HEK293 (cell line): ENCODE data around the gene NELFB.
A peak's percentile ranks its signal among the peaks of the same experiment; 100 is the strongest.

ENCODE experiments used
- CTCF ChIA-PET: fragments of 350-600 bp; formaldehyde crosslinking; extraction: SDS; loops from one replicate; lab custom pipeline; 2021; ENCODE audit warnings: antibody characterized with exemption; lab: Yijun Ruan, JAX
- POLR2A ChIA-PET: fragments of 300-600 bp; formaldehyde crosslinking; extraction: SDS; loops from one replicate; lab custom pipeline; 2020; ENCODE audit warnings: antibody characterized with exemption, inconsistent platforms; lab: Yijun Ruan, JAX
- H3K27ac ChIP-seq: fragments of 200-500 bp; sonication (Bioruptor generic); 2 replicates; pipeline ENCODE4 v1.5.1; 2014; ENCODE audit warnings: low read depth, low read length, control low read depth, inconsistent platforms; ENCODE audit errors: extremely low read depth
- H3K36me3 ChIP-seq, 2 experiments: fragments of 200-500 bp in 1 of 2; sonication (Bioruptor generic) in 1 of 2; 1 replicate in 1 of 2; 2 replicates in 1 of 2; pipeline ENCODE4 v1.5.1; 2014 to 2017; ENCODE audit warnings: inconsistent platforms in 2 of 2, low read length in 2 of 2; ENCODE audit not compliant: control insufficient read depth in 2 of 2, insufficient read depth in 1 of 2
- H3K4me1 ChIP-seq: fragments of 200-500 bp; sonication (Bioruptor generic); 2 replicates; pipeline ENCODE4 v1.5.1; 2014; ENCODE audit warnings: mild to moderate bottlenecking, low read length, inconsistent platforms; ENCODE audit not compliant: control insufficient read depth, insufficient read depth
- H3K4me3 ChIP-seq: 2 replicates; pipeline ENCODE4 v1.5.1; 2011; ENCODE audit warnings: low read depth, mild to moderate bottlenecking, control low read depth, low read length, moderate library complexity
- H3K9me3 ChIP-seq: fragments of 200-500 bp; sonication (Bioruptor generic); 2 replicates; pipeline ENCODE4 v1.5.1; 2014; ENCODE audit warnings: low read depth, low read length, inconsistent platforms; ENCODE audit not compliant: control insufficient read depth, insufficient read depth
- GLIS2 ChIP-seq: fragments of 450-650 bp; formaldehyde crosslinking; IDR thresholded peaks from 2 replicates; pipeline ENCODE4 v1.5.1; 2016; ENCODE audit warnings: missing biosample characterization, missing genetic modification characterization
- MZF1 ChIP-seq: fragments of 450-650 bp; formaldehyde crosslinking; IDR thresholded peaks from 2 replicates; pipeline ENCODE4 v1.5.1; 2017; ENCODE audit warnings: missing biosample characterization, missing genetic modification characterization, borderline replicate concordance
- ZFHX2 ChIP-seq: fragments of 450-650 bp; formaldehyde crosslinking; conservative IDR thresholded peaks from 2 replicates; pipeline ENCODE4 v1.5.1; 2016; ENCODE audit warnings: missing biosample characterization, missing genetic modification characterization
- ZIC2 ChIP-seq: fragments of 450-650 bp; formaldehyde crosslinking; IDR thresholded peaks from 2 replicates; pipeline ENCODE4 v1.5.1; 2016; ENCODE audit warnings: missing biosample characterization, missing genetic modification characterization
- ZNF121 ChIP-seq: fragments of 450-650 bp; formaldehyde crosslinking; IDR thresholded peaks from 2 replicates; pipeline ENCODE4 v1.5.1; 2016; ENCODE audit warnings: missing biosample characterization, missing genetic modification characterization
- ZNF248 ChIP-seq: fragments of 450-650 bp; formaldehyde crosslinking; IDR thresholded peaks from 2 replicates; pipeline ENCODE4 v1.5.1; 2017; ENCODE audit warnings: missing biosample characterization, missing genetic modification characterization
- ZNF274 ChIP-seq, 2 experiments: fragments of 200-500 bp in 1 of 2; fragments of 450-650 bp in 1 of 2; sonication (Bioruptor generic) in 1 of 2; formaldehyde crosslinking in 1 of 2; IDR thresholded peaks; 2 replicates each; pipeline versions ENCODE4 v1.5.1 to v1.6.1; 2014 to 2016; ENCODE audit warnings: borderline replicate concordance in 1 of 2, inconsistent platforms in 1 of 2, low read length in 1 of 2, missing biosample characterization in 1 of 2, missing genetic modification characterization in 1 of 2
- ZNF391 ChIP-seq: fragments of 450-650 bp; formaldehyde crosslinking; IDR thresholded peaks from 2 replicates; pipeline ENCODE4 v1.5.1; 2016; ENCODE audit warnings: low read depth, missing biosample characterization, missing genetic modification characterization, borderline replicate concordance
- ZNF514 ChIP-seq: fragments of 450-650 bp; formaldehyde crosslinking; IDR thresholded peaks from 2 replicates; pipeline ENCODE4 v1.5.1; 2016; ENCODE audit warnings: missing biosample characterization, missing genetic modification characterization
- ZNF747 ChIP-seq: fragments of 450-650 bp; formaldehyde crosslinking; IDR thresholded peaks from 2 replicates; pipeline ENCODE4 v1.5.1; 2016; ENCODE audit warnings: missing biosample characterization, missing genetic modification characterization
- ZNF768 ChIP-seq: fragments of 450-650 bp; formaldehyde crosslinking; IDR thresholded peaks from 2 replicates; pipeline ENCODE4 v1.5.1; 2018; ENCODE audit warnings: missing biosample characterization, mild to moderate bottlenecking, missing genetic modification characterization
- ZNF830 ChIP-seq: fragments of 450-650 bp; IDR thresholded peaks from 2 replicates; pipeline ENCODE4 v1.5.0; 2018; ENCODE audit warnings: missing biosample characterization, missing genetic modification characterization, low read depth, mild to moderate bottlenecking, moderate library complexity
- TF ChIP-seq, protein P1 (sequence below): fragments of 450-650 bp; formaldehyde crosslinking; IDR thresholded peaks from 2 replicates; pipeline ENCODE4 v1.5.1; 2016; ENCODE audit warnings: missing biosample characterization, missing genetic modification characterization
- TF ChIP-seq, protein P2 (sequence below): fragments of 450-650 bp; formaldehyde crosslinking; IDR thresholded peaks from 2 replicates; pipeline ENCODE4 v1.5.1; 2016; ENCODE audit warnings: missing biosample characterization, missing genetic modification characterization, borderline replicate concordance
- TF ChIP-seq, protein P3 (sequence below): fragments of 450-650 bp; formaldehyde crosslinking; IDR thresholded peaks from 2 replicates; pipeline ENCODE4 v1.5.1; 2016; ENCODE audit warnings: missing biosample characterization, missing genetic modification characterization
- TF ChIP-seq, protein P4 (sequence below): fragments of 450-650 bp; formaldehyde crosslinking; IDR thresholded peaks from 2 replicates; pipeline ENCODE4 v1.5.1; 2016; ENCODE audit warnings: missing biosample characterization, missing genetic modification characterization

NELFB gene

DNA sequence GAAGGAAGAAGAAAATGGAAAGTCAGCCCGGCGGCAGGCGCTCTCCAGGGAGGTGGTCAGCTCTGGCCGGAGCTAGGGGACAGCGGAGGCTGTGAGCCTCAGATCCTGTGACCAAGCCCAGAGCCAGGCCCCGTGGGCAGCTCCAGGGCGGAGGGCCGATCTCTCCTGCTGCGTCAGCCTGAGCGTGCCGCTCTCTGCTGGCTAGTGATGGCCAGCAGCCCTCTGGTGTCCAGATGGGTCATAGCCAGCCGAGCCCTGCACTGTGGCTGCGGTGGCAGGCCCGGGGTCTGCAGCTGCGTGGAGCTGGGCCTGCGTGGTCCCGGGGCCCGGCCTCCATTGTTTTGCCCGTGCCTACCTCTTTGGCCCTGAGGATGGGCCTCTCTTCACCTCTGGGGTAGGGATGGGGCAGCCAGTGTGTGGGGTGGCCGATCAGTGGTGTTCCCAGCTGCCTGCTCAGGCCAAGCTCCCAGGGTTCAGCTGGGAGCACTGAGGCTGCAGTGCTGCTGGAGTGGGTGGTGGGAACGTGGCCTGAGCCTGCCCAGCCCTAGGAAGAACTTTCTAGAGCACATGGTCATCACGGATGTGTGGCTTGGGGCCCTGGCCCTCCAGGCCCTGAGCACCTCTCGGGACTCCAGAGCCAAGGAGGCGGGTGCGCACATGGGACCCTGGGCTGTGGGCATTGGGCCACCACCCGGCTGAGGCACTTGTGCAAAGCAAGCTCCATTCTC lies 64.0 kb downstream of the NELFB start:
- TF ChIP-seq ZNF274 (IDR thresholded peaks at IDR 0.05; ENCODE audit: low read length) (no peak), ZNF274 (tag by site-specific recombination; IDR thresholded peaks at IDR 0.05; ENCODE audit: borderline replicate concordance) (no peak), MZF1 (tag by site-specific recombination) (no peak), ZNF248 (no peak), ZNF391 (tag by site-specific recombination) (no peak), ZNF768 (tag by site-specific recombination) (no peak), ZNF747 (tag by site-specific recombination) (no peak)
- TF ChIP-seq, protein P1, sequence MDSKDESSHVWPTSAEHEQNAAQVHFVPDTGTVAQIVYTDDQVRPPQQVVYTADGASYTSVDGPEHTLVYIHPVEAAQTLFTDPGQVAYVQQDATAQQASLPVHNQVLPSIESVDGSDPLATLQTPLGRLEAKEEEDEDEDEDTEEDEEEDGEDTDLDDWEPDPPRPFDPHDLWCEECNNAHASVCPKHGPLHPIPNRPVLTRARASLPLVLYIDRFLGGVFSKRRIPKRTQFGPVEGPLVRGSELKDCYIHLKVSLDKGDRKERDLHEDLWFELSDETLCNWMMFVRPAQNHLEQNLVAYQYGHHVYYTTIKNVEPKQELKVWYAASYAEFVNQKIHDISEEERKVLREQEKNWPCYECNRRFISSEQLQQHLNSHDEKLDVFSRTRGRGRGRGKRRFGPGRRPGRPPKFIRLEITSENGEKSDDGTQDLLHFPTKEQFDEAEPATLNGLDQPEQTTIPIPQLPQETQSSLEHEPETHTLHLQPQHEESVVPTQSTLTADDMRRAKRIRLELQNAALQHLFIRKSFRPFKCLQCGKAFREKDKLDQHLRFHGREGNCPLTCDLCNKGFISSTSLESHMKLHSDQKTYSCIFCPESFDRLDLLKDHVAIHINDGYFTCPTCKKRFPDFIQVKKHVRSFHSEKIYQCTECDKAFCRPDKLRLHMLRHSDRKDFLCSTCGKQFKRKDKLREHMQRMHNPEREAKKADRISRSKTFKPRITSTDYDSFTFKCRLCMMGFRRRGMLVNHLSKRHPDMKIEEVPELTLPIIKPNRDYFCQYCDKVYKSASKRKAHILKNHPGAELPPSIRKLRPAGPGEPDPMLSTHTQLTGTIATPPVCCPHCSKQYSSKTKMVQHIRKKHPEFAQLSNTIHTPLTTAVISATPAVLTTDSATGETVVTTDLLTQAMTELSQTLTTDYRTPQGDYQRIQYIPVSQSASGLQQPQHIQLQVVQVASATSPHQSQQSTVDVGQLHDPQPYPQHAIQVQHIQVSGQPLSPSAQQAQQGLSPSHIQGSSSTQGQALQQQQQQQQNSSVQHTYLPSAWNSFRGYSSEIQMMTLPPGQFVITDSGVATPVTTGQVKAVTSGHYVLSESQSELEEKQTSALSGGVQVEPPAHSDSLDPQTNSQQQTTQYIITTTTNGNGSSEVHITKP (tag by site-specific recombination), result no peak
- TF ChIP-seq, protein P2, sequence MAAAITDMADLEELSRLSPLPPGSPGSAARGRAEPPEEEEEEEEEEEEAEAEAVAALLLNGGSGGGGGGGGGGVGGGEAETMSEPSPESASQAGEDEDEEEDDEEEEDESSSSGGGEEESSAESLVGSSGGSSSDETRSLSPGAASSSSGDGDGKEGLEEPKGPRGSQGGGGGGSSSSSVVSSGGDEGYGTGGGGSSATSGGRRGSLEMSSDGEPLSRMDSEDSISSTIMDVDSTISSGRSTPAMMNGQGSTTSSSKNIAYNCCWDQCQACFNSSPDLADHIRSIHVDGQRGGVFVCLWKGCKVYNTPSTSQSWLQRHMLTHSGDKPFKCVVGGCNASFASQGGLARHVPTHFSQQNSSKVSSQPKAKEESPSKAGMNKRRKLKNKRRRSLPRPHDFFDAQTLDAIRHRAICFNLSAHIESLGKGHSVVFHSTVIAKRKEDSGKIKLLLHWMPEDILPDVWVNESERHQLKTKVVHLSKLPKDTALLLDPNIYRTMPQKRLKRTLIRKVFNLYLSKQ, result no peak
- Histone ChIP-seq H3K27ac (no peak overlapping the region), H3K9me3 (no peaks in the 10 kb centered on the region), H3K4me1 (no peaks in the 10 kb centered on the region), H3K36me3 (no peaks in the 10 kb centered on the region), H3K4me3 (no peak overlapping the region)
- CTCF ChIA-PET, result interaction anchor here (0.6 kb wide), 2 partner anchors 75 to 126 kb away, joined by 4 read pairs; no protein-coding TSS in a partner anchor
- POLR2A ChIA-PET, result interaction anchor here (0.8 to 1.4 kb wide), 2 partner anchors 17 to 104 kb away, joined by 3 to 6 read pairs; partner anchors contain the start of genes EXD3, NOXA1 and NRARP

DNA sequence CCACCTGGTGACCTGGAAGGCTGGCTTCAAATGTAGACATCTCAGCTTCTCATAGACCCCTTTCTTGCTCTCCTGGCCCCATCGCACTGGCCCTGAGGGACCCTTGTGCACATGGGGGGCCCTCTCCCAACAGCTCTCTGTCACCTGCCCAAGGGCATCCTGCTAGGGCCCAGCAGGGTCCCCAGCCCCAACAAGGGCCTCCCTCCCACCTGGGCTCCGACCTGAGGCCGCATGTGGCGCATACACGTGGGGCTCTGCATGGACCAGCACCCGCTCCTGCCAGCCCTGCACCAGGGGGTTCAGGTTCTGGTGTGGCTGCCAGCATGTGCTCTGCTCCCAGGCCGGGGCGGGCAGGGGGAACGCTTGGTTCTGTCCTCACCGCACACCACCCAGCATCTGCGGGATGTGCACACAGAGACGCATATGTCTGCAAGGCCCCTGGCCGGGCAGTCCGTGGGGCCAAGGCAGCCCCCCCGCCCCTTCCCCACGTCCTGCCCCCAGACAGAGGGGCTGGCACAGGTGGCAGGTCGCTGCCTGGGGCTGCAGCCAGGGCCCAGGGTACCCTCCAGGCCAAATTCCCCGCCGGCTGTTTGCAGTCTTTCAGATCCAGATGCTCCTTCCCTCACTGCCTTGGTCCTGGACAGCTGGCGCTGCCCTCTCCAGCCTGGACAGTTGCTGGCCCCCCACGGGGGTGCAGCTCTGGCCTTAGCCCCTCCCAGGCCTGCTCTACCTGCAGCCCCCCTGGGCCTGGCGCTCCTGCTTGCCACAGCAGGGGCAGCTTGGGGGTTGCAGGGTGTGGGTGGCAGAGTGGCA lies 64.8 kb downstream of the NELFB start:
- H3K9me3 ChIP-seq, result no peaks in the 10 kb centered on the region
- POLR2A ChIA-PET, result interaction anchor here (0.6 to 1.8 kb wide), 4 partner anchors 9 to 520 kb away, joined by 3 to 6 read pairs (median 4); partner anchors contain the start of gene NRARP
- no peaks in the 10 kb centered on the region for H3K4me1 ChIP-seq

DNA sequence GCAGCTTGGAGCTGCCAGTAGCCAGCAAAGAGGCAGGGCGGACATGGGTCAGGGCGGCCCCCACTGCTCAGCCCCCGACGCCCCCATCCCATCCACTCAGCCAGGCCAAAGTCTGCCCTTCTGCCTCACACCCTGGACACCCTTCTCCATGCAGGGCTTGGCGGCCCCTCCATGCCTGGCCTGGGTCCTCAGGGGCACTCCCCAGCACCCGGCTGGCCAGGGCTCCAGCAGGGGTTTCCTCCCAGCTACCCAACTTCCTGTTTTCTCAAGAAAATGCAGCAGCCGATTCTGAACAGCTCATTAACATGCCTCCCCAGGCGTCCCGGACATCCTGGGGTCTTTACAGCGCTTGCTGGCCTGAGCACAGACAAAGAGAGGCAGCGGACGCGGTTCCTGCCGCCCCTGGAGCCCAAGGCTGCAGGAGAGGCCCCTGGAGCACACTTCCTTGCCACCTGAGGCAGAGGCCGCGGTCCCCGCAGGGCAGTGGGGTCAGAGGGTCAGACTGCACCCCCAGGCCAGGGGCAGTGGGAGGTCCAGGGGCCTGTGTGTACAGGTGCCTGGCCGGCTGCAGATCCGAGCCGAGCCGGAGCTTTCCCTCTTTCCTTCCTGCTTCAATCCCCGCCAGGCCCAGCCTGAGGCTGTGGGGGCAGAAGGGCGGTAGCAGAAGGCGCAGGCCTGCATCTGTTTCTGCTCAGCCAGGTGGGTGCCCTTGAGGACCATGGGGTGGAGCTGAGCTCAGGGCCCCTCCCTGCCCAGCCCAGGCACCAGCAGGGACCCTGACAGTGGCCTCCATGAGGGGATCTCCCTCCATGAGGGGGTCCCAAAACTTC lies 65.6 kb downstream of the NELFB start:
- Histone ChIP-seq H3K27ac (no peak overlapping the region), H3K36me3 (no peaks in the 10 kb centered on the region), H3K4me1 (no peaks in the 10 kb centered on the region), H3K9me3 (no peaks in the 10 kb centered on the region), H3K4me3 (no peak overlapping the region)
- TF ChIP-seq ZIC2 (tag by site-specific recombination), result peak; percentile 79
- TF ChIP-seq, protein P3, sequence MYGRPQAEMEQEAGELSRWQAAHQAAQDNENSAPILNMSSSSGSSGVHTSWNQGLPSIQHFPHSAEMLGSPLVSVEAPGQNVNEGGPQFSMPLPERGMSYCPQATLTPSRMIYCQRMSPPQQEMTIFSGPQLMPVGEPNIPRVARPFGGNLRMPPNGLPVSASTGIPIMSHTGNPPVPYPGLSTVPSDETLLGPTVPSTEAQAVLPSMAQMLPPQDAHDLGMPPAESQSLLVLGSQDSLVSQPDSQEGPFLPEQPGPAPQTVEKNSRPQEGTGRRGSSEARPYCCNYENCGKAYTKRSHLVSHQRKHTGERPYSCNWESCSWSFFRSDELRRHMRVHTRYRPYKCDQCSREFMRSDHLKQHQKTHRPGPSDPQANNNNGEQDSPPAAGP (tag by site-specific recombination), result no peak
- TF ChIP-seq, protein P4, sequence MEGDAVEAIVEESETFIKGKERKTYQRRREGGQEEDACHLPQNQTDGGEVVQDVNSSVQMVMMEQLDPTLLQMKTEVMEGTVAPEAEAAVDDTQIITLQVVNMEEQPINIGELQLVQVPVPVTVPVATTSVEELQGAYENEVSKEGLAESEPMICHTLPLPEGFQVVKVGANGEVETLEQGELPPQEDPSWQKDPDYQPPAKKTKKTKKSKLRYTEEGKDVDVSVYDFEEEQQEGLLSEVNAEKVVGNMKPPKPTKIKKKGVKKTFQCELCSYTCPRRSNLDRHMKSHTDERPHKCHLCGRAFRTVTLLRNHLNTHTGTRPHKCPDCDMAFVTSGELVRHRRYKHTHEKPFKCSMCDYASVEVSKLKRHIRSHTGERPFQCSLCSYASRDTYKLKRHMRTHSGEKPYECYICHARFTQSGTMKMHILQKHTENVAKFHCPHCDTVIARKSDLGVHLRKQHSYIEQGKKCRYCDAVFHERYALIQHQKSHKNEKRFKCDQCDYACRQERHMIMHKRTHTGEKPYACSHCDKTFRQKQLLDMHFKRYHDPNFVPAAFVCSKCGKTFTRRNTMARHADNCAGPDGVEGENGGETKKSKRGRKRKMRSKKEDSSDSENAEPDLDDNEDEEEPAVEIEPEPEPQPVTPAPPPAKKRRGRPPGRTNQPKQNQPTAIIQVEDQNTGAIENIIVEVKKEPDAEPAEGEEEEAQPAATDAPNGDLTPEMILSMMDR (tag by site-specific recombination), result no peak
- TF ChIP-seq ZNF747 (tag by site-specific recombination), result no peak
- no peak for TF ChIP-seq ZNF830
- no peak for TF ChIP-seq ZNF121 (tag by site-specific recombination)
- CTCF ChIA-PET, result interaction anchor here (1.4 kb wide), 1 partner anchor 19 kb away, joined by 5 read pairs; the partner anchor contains the start of gene NRARP
- POLR2A ChIA-PET, result interaction anchor here (0.6 to 1.8 kb wide), 3 partner anchors 10 to 521 kb away, joined by 3 to 4 read pairs (median 4); partner anchors contain the start of gene NRARP

More for the DNA sequence above, 64.8 kb downstream of the NELFB start:
- H3K36me3 ChIP-seq, result no peaks in the 10 kb centered on the region
- TF ChIP-seq GLIS2 (tag by site-specific recombination), result peak; percentile 8; the same call in 1 of the 2 replicates
- 0 out of 2 replicates have a peak, but pooled peaks have one; percentile 5 for TF ChIP-seq ZFHX2 (tag by site-specific recombination)
- TF ChIP-seq ZIC2 (tag by site-specific recombination), result peak; percentile 40
- no peak for TF ChIP-seq ZNF514 (tag by site-specific recombination)
- no peak overlapping the region for H3K4me3 ChIP-seq
- no peak overlapping the region for H3K27ac ChIP-seq
- CTCF ChIA-PET, result interaction anchor here (0.6 to 1.4 kb wide), 2 partner anchors 18 to 74 kb away, joined by 4 to 5 read pairs; partner anchors contain the start of gene NRARP
